OCI-LY1 (cell line): ENCODE measurements around the gene LRRC1.

Source experiments
- CTCF ChIP-seq: fragments of 200-600 bp; sonication (generic), shearing (Covaris generic); IDR thresholded peaks from 2 replicates; pipeline ENCODE4 v1.5.1; 2017; ENCODE audit warnings: mild to moderate bottlenecking, antibody characterized with exemption, low read length, moderate library complexity, mixed read lengths
- EZH2 ChIP-seq: fragments of 200-600 bp; sonication (generic), shearing (Covaris generic); IDR thresholded peaks from 2 replicates; pipeline ENCODE4 v1.8.0; 2017; ENCODE audit warnings: borderline replicate concordance, mixed run types, mild to moderate bottlenecking, antibody characterized with exemption, low read length, moderate library complexity, mixed read lengths

- TF ChIP-seq EZH2 = no peak
- no peak for TF ChIP-seq CTCF
Measured at GRCh38 chr6:53918854-53919510, 124.2 kb downstream of the LRRC1 start.
